Keratinocyte (primary cell): ENCODE measurements around the gene TCEAL3. TPM values are rescaled to one million over a fixed set of nuclear protein-coding genes. Genes with fewer than 3 reads are reported as not detected.
A peak's percentile ranks its signal among the peaks of the same experiment; 100 is the strongest.
"Not testable (repeated sequence)": the region's sequence is repeated elsewhere in the genome, so short reads cannot be mapped to it uniquely, and the experiment has no call there.

Experiments
- DNase-seq: peaks from one replicate; pipeline ENCODE4 v3.0.0-alpha.2; 2011; ENCODE audit warnings: low read depth, missing footprints, low spot score
- FAIRE-seq: peaks from 2 replicates; lab custom pipeline; 2011; peaks lifted over from hg19 to GRCh38; lab: Jason Lieb, UNC
- H2AFZ ChIP-seq: 2 replicates; pipeline ENCODE4 v1.6.0; 2012; ENCODE audit warnings: low read length, control low read depth, inconsistent platforms; ENCODE audit not compliant: control insufficient read depth
- H3K27ac ChIP-seq: 2 replicates; pipeline ENCODE4 v1.5.1; 2011; ENCODE audit warnings: low read length; ENCODE audit not compliant: control insufficient read depth, insufficient read depth
- H3K27me3 ChIP-seq: 3 replicates; pipeline ENCODE4 v1.6.0; 2011; ENCODE audit warnings: low read length; ENCODE audit not compliant: control insufficient read depth, insufficient read depth; ENCODE audit errors: extremely low read depth
- H3K36me3 ChIP-seq, 2 experiments: 2 replicates in 1 of 2; 3 replicates in 1 of 2; pipeline ENCODE4 v1.5.1; 2011; ENCODE audit warnings: low read length in 2 of 2, mild to moderate bottlenecking in 1 of 2; ENCODE audit not compliant: control insufficient read depth in 2 of 2, insufficient read depth in 2 of 2; ENCODE audit errors: extremely low read depth in 1 of 2
- H3K4me1 ChIP-seq: 3 replicates; pipeline ENCODE4 v1.5.1; 2011; ENCODE audit warnings: low read length; ENCODE audit not compliant: control insufficient read depth, insufficient read depth; ENCODE audit errors: extremely low read depth
- H3K4me2 ChIP-seq: 3 replicates; pipeline ENCODE4 v1.6.0; 2011; ENCODE audit warnings: low read depth, low read length; ENCODE audit not compliant: control insufficient read depth, insufficient read depth; ENCODE audit errors: extremely low read depth
- H3K4me3 ChIP-seq, 3 experiments: fragments of 200-600 bp in 1 of 3; sonication (generic) in 1 of 3; 2 replicates in 2 of 3; 3 replicates in 1 of 3; pipeline ENCODE4 v1.5.1; 2011 to 2016; ENCODE audit warnings: low read length in 3 of 3, mild to moderate bottlenecking in 3 of 3, control low read depth in 2 of 3, inconsistent platforms in 1 of 3, low read depth in 1 of 3, mixed read lengths in 1 of 3, mixed run types in 1 of 3, moderate library complexity in 1 of 3; ENCODE audit not compliant: control insufficient read depth in 2 of 3, insufficient read depth in 2 of 3; ENCODE audit errors: extremely low read depth in 1 of 3
- H3K79me2 ChIP-seq: 2 replicates; pipeline ENCODE4 v1.6.0; 2012; ENCODE audit warnings: low read length; ENCODE audit not compliant: control insufficient read depth, insufficient read depth
- H3K9ac ChIP-seq: 3 replicates; pipeline ENCODE4 v1.6.0; 2011; ENCODE audit warnings: low read length; ENCODE audit not compliant: control insufficient read depth, insufficient read depth; ENCODE audit errors: extremely low read depth
- H3K9me1 ChIP-seq: 3 replicates; pipeline ENCODE4 v1.6.0; 2011; ENCODE audit warnings: low read length; ENCODE audit not compliant: control insufficient read depth, insufficient read depth; ENCODE audit errors: extremely low read depth
- H3K9me3 ChIP-seq: 2 replicates; pipeline ENCODE4 v1.5.1; 2012; ENCODE audit warnings: low read depth, low read length; ENCODE audit not compliant: control insufficient read depth
- H4K20me1 ChIP-seq: 3 replicates; pipeline ENCODE4 v1.6.0; 2011; ENCODE audit warnings: low read length; ENCODE audit not compliant: control insufficient read depth, insufficient read depth; ENCODE audit errors: extremely low read depth
- CTCF ChIP-seq, 3 experiments: IDR thresholded peaks in 1 of 3; conservative IDR thresholded peaks in 1 of 3; optimal IDR thresholded peaks in 1 of 3; 2 replicates in 2 of 3; 3 replicates in 1 of 3; pipeline versions ENCODE3 to v1.5.1; 2011; ENCODE audit warnings: low read length in 3 of 3, mild to moderate bottlenecking in 3 of 3, moderate library complexity in 2 of 3, control low read depth in 1 of 3, inconsistent platforms in 1 of 3; ENCODE audit not compliant: insufficient read depth in 2 of 3; ENCODE audit errors: extremely low read depth in 1 of 3
- EZH2 ChIP-seq: IDR thresholded peaks from one replicate; pipeline ENCODE4 v1.6.1; 2012; ENCODE audit warnings: inconsistent platforms, mild to moderate bottlenecking, low read length, moderate library complexity
- dilution Hi-C: fragments of 300-500 bp; cut with MboI; formaldehyde crosslinking; loops from one replicate; pipeline ENCODE4 v1.7.0; 2020; ENCODE audit warnings: low sequenced_read_pairs; ENCODE audit not compliant: extremely low pct_ligation_motif_present
- polyA plus RNA-seq, 5 experiments: library from polyadenylated mRNA; depleted of rRNA in 3 of 5; stranded (reverse) in 3 of 5; stranded (forward) in 1 of 5; unstranded in 1 of 5; fragments of >200 nt; gene quantifications; 1 replicate in 1 of 5; 2 replicates in 3 of 5; 3 replicates in 1 of 5; pipeline versions ENCODE4 v1.2.1 to v1.2.3, GENCODE V29; 2011 to 2012; ENCODE audit warnings: missing spikeins in 2 of 5, low read depth in 1 of 5, low replicate concordance in 1 of 5

Gene TCEAL3
- polyA plus RNA-seq, 1 donor (not counting 4 experiments of a cell fraction or from before 2014, with no cell fraction given): 28.1 TPM

GRCh38 chrX:103635436-103635835 is 27.7 kb downstream of the TCEAL3 start:
- no peaks in the 10 kb centered on the region for H3K79me2 ChIP-seq
- no peak overlapping the region for H2AFZ ChIP-seq
- dilution Hi-C loops: no loop called here
- no peaks in the 10 kb centered on the region for H3K9me3 ChIP-seq
- no peaks in the 10 kb centered on the region for H4K20me1 ChIP-seq
- TF ChIP-seq EZH2 (no peak), CTCF (optimal IDR thresholded peaks at IDR 0.05 in 1 of 3, IDR thresholded peaks at IDR 0.05 in 1 of 3, conservative IDR thresholded peaks at IDR 0.05 in 1 of 3; ENCODE audit: extremely low read depth in 1 of 3, insufficient read depth in 2 of 3, low read length in 3 of 3) (no peak)
- no peak overlapping the region for H3K4me3 ChIP-seq
- FAIRE-seq (peak; percentile 55), DNase-seq (no peak)
- no peak overlapping the region for H3K27ac ChIP-seq
- no peaks in the 10 kb centered on the region for H3K9me1 ChIP-seq
- no peak overlapping the region for H3K9ac ChIP-seq
- H3K4me1 ChIP-seq: peaks cover 22% of the 10 kb centered on the region
- H3K36me3 ChIP-seq: no peaks in the 10 kb centered on the region
- no peaks in the 10 kb centered on the region for H3K27me3 ChIP-seq
- no peak overlapping the region for H3K4me2 ChIP-seq

GRCh38 chrX:103637604-103638338 is 30.0 kb downstream of the TCEAL3 start:
- Histone ChIP-seq H3K79me2 (no peaks in the 10 kb centered on the region), H3K9me3 (no peaks in the 10 kb centered on the region), H3K4me3 (no peak overlapping the region), H4K20me1 (no peaks in the 10 kb centered on the region), H3K27me3 (no peaks in the 10 kb centered on the region), H3K9ac (no peak overlapping the region), H3K9me1 (no peaks in the 10 kb centered on the region), H2AFZ (no peak overlapping the region), H3K36me3 (no peaks in the 10 kb centered on the region), H3K4me1 (peaks cover 22% of the 10 kb centered on the region), H3K27ac (peak overlapping the region; percentile 64), H3K4me2 (peak overlapping the region; percentile 33)
- no peak for TF ChIP-seq EZH2
- TF ChIP-seq CTCF (optimal IDR thresholded peaks at IDR 0.05 in 1 of 3, IDR thresholded peaks at IDR 0.05 in 1 of 3, conservative IDR thresholded peaks at IDR 0.05 in 1 of 3; ENCODE audit: extremely low read depth in 1 of 3, insufficient read depth in 2 of 3, low read length in 3 of 3): no peak
- DNase-seq (no peak), FAIRE-seq (peak; percentile 65)
- dilution Hi-C loops: no loop called here

- H3K9me1 ChIP-seq, H3K4me2 ChIP-seq, H3K79me2 ChIP-seq, H3K4me3 ChIP-seq, H4K20me1 ChIP-seq, DNase-seq, H3K36me3 ChIP-seq, H3K27me3 ChIP-seq, H3K9me3 ChIP-seq, dilution Hi-C loops, H2AFZ ChIP-seq: not testable (repeated sequence)
- Histone ChIP-seq H3K27ac (peak overlapping the region; percentile 64), H3K9ac (peak overlapping the region; percentile 28), H3K4me1 (peaks cover 22% of the 10 kb centered on the region)
- peak; percentile 93 for FAIRE-seq
These were observed 30.9 kb downstream of the TCEAL3 start for GRCh38 chrX:103638479-103639346.
